HUES6 (cell line): Measurements from ENCODE around the gene ID3.

Source experiments
- H3K27ac ChIP-seq: 2 replicates; pipeline ENCODE4 v1.7.0; 2013; ENCODE audit warnings: low read depth, mild to moderate bottlenecking, low read length, inconsistent platforms
- H3K27me3 ChIP-seq: 2 replicates; pipeline ENCODE4 v1.6.1; 2013; ENCODE audit warnings: low read length; ENCODE audit not compliant: control insufficient read depth, insufficient read depth
- H3K36me3 ChIP-seq: 2 replicates; pipeline ENCODE4 v1.6.1; 2013; ENCODE audit warnings: low read length; ENCODE audit not compliant: control insufficient read depth, insufficient read depth
- H3K4me1 ChIP-seq: 2 replicates; pipeline ENCODE4 v1.6.1; 2013; ENCODE audit warnings: low read length; ENCODE audit not compliant: control insufficient read depth, insufficient read depth
- H3K4me3 ChIP-seq: 2 replicates; pipeline ENCODE4 v1.5.1; 2013; ENCODE audit warnings: low read depth, low read length
- H3K9ac ChIP-seq: one replicate; pipeline ENCODE4 v1.6.1; 2013; ENCODE audit warnings: mild to moderate bottlenecking, low read length
- H3K9me3 ChIP-seq: 2 replicates; pipeline ENCODE4 v1.6.1; 2013; ENCODE audit warnings: low read depth, low read length; ENCODE audit not compliant: control insufficient read depth, insufficient read depth

Gene ID3

DNA sequence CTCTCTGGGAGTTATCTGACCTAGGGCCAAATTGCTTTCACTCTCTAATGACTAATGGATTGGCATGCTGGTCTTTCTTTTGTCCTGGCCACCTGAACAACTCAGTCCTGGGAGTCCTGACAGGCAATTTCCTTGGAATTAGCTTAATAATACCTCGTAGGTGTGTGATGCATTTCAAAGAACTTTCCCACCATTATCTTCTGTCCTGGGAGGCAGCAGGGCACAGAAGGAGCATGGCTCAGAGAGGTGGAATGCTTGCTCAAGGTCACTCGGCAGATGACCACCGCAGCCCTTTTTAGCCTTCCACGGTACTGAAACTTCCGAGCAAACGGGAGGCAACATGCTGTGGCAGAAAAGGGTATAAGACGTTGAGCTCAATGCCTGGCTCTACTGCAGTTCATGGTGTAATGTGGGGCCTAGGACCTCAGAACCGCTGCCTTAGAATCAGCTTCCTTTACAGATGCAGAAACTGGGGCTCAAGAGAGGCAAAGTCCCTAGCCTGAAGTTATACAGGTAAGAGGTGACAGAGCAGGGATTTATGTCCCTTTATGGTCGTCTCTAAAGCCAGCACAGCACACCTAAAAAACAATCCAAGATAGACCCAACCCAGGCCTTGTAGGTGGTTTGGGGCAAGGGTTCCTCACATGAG, 3.2 kb downstream of the ID3 start:
- Histone ChIP-seq H3K27ac (peak overlapping the region; percentile 95; the same call in 1 of the 2 replicates), H3K27me3 (peaks cover 18% of the 10 kb centered on the region; the same call in 1 of the 2 replicates), H3K4me3 (peak overlapping the region; percentile 73), H3K9ac (peak overlapping the region; percentile 94), H3K9me3 (no peaks in the 10 kb centered on the region), H3K36me3 (peaks cover 16% of the 10 kb centered on the region), H3K4me1 (peaks cover 56% of the 10 kb centered on the region)

DNA sequence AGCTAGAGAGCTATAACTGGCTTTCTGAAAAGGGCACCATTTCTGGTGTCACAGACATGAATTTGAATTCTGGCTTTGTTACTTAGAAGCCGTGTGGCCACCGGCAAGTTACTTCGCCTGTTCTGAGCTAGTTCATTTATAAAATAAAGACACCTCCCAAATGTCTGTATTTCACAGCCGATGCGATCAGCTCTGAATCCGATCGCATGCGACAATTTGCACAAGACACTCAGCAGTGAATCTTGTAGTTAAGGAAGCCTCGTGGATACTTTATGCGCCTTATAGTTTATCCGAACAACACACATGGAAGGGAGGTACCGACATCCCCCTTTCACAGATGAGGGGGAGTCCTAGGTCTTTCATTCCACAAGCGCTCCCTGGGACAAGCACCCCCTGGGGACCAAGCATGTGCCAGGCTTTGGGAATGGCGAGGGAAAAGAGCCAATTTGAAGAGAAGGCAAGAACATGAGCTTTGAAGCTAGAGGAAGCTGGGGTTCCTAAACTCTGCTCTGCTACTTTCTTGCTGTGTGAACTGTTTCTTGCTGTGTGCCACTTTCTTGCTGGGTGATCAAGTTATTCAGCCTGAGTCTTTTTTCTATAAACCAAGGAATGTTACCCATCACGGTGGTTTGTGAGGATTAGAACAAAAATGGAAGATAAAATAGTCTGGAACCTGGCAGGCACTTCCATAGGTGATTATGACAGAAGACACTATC, 3.9 kb downstream of the ID3 start:
- Histone ChIP-seq H3K27me3 (peaks cover 18% of the 10 kb centered on the region; the same call in 1 of the 2 replicates), H3K9ac (peak overlapping the region; percentile 94), H3K4me3 (peak overlapping the region; percentile 62), H3K27ac (peak overlapping the region; percentile 89), H3K4me1 (peaks cover 53% of the 10 kb centered on the region), H3K9me3 (no peaks in the 10 kb centered on the region), H3K36me3 (peaks cover 16% of the 10 kb centered on the region)

DNA sequence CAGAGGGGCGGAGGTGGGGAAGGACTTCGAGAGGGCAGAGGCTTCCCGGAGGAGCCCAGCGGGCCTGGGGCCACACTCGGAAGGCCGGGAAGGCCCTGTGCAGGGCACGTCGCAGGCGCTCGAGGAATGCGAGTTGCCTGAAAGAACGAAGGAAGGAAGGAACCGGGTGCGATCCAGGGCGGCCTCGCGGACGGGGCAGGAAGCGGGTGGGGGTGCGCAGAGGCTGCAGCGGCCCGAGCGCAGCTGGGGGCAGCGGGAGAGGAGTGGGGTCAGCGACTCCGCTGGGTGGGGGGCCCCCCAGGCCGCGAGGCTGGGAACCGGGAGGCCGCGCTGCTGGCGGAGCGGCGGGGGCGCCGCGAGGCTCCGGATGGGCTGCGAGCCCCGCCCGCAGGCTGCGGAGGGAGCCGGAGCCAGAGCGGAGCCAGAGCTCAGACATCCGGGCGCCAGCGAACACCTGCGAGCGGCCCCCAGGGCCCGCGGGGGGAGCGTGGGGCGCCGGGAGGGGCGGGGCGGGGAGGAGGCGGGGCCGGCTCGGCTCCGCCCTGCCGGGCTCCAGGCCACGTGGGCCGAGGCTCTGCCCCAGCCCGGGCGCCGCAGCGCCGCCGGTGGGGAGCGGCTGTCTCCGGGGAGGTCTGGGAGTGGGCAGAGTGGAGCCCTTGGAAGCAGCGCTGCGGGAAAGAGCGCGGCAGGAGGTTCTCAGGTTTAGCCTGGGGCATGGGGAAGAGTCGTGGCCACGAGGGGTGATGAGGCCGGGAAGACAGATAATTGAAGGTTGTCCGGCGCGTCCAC, 4.6 kb downstream of the ID3 start:
- H3K4me3 ChIP-seq = peak overlapping the region; percentile 62
- H3K9ac ChIP-seq = peak overlapping the region; percentile 94
- H3K9me3 ChIP-seq = no peaks in the 10 kb centered on the region
- peaks cover 18% of the 10 kb centered on the region; the same call in 1 of the 2 replicates for H3K27me3 ChIP-seq
- peak overlapping the region; percentile 94 for H3K27ac ChIP-seq
- H3K4me1 ChIP-seq = peaks cover 48% of the 10 kb centered on the region
- H3K36me3 ChIP-seq = peaks cover 16% of the 10 kb centered on the region

DNA sequence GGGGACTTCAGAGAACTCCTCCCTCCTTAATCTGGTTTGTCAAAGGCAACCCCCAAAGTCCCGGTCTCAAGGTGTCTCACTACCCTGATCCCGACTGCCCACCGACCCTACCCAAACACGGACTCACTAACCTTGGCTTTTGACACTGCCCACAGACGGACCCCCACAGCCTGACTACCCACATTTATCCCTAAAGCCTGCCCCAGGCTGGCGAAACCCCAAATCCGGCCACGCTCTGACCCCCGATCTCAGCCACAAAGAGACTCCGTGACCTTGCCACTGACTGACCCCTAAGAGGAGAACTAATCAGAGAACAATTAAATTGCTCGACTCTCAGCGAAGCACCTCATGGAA, 5.2 kb downstream of the ID3 start:
- Histone ChIP-seq H3K27me3 (peaks cover 18% of the 10 kb centered on the region; the same call in 1 of the 2 replicates), H3K9me3 (no peaks in the 10 kb centered on the region), H3K9ac (peak overlapping the region; percentile 92), H3K4me3 (peak overlapping the region; percentile 49), H3K36me3 (peaks cover 16% of the 10 kb centered on the region), H3K27ac (peak overlapping the region; percentile 94), H3K4me1 (peaks cover 48% of the 10 kb centered on the region)

DNA sequence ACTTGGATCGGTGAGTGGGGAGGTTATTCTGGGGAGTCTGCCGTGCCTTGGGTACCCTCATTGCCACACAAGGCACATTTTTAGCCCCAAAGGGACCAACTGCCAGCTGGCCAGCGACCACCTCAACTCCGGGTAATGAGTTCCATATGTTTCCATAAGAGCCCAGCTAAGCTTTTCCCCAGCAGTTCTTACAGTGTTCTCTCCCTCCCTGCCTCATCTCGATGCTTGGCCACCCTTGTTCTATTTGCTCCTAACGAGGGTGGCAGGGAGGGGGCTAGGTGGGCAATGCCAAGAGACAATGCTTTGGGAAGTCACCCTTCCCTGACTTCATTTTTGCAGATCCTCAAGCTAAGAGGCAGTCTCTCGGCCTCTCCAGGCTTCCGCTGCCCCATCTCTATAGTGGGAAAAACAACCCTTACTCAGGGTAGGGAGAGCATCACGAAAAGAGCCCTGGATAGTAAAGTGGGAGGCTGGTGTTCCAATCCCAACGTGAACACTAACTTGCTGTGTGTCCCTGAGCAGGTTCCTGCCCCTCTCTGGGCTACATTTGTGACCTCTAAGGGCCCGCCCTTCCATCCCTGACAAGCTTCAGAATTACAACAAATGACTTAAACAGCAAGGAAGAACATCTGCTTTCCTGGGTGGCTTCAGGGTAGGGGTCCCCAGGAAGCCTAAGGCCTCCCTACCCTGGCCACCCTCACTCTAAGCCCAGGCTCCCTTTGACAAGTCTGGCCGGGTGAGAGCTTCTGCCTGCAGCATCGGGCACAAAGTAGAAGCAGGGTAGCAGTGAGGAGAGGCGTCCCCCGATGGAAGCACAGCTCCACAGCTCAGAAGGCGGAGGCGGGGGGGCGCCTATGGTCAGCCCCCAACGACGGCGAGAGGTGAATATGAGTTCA, 5.8 kb downstream of the ID3 start:
- peak overlapping the region; percentile 49 for H3K4me3 ChIP-seq
- H3K27me3 ChIP-seq = peaks cover 18% of the 10 kb centered on the region; the same call in 1 of the 2 replicates
- peaks cover 53% of the 10 kb centered on the region for H3K4me1 ChIP-seq
- peaks cover 12% of the 10 kb centered on the region for H3K36me3 ChIP-seq
- H3K9ac ChIP-seq = peak overlapping the region; percentile 92
- no peaks in the 10 kb centered on the region for H3K9me3 ChIP-seq
- H3K27ac ChIP-seq = peak overlapping the region; percentile 94; the same call in 1 of the 2 replicates

DNA sequence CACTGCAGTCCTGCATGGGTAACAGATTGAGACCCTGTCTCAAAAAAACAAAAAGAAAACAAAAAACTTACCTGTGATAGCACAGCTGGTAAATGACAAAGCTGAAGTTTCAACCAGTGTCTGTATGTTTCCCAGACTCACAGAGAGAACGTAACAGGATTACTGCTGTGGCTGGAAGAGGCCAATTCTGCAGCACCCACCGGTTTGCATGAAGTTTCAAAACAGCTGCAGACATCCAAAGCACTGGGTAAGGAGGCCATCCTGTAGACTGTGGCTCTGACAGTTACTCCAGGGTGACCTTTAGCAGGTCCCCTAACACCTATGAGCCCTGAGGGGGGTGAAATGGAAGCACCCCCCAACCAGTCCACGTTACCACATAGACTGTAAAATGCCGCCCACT, 7.5 kb downstream of the ID3 start:
- Histone ChIP-seq H3K4me1 (peaks cover 46% of the 10 kb centered on the region), H3K9ac (no peak overlapping the region), H3K27me3 (peaks cover 7% of the 10 kb centered on the region; the same call in 1 of the 2 replicates), H3K4me3 (no peak overlapping the region), H3K9me3 (no peaks in the 10 kb centered on the region), H3K27ac (no peak overlapping the region), H3K36me3 (no peaks in the 10 kb centered on the region; the same call in 1 of the 2 replicates)

DNA sequence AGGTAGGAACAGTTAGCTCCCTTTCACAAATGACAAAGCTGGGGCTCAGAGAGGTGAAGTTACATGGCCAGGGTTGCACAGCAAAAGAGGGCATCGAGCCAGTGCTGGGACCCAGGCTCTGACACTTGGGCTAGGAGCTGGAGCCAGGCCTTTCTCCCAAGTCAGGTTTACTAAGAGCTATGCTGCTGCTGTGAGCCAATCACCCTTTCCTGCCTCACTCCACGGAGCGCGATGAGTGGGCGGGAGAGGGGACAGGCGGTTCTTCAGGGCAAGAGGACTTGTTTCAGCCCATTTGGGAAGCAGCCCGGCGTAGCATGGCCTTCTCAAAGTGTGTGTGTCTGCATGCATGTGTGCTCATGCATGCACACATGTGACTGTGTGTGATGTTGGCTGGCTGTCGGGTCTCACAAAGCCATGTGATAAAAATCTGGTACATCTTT, 10.6 kb downstream of the ID3 start:
- Histone ChIP-seq H3K4me3 (no peak overlapping the region), H3K27me3 (peaks cover 5% of the 10 kb centered on the region; the same call in 1 of the 2 replicates), H3K9me3 (no peaks in the 10 kb centered on the region), H3K36me3 (no peaks in the 10 kb centered on the region), H3K27ac (no peak overlapping the region), H3K9ac (no peak overlapping the region), H3K4me1 (peaks cover 32% of the 10 kb centered on the region)

DNA sequence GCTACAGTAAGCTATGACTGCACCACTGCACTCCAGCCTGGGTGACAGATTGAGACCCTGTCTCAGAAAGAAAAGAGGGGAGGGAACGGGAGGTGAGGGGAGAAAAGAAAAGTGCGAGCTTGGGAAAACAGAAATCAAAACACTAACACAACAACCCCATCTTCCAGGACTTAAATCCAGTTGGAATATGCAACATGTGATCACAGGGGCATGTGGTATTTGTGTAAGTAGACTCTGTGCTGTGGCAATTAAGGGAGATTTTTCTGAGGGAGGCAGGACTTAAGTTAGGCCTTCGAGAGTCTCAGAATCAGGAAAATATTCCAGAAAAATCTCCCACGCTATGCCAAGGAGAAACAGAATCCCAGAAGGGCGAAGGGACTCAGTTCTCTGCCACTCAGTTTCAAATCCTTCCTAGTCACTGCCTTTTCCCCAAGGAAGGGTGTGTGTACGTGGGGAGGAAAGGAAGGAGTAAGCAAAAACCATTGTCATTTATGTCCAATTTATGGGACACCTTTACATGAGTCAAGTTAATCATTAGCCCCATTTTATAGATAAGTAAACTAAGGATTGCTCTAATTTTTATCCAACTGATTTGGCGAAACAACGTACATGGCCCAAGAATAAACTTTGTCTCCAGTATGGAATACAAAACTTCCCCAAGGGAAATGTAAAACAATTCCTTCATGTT, 12.3 kb downstream of the ID3 start:
- Histone ChIP-seq H3K9me3 (no peaks in the 10 kb centered on the region), H3K4me3 (no peak overlapping the region), H3K27ac (no peak overlapping the region), H3K4me1 (peaks cover 23% of the 10 kb centered on the region), H3K27me3 (no peaks in the 10 kb centered on the region), H3K36me3 (no peaks in the 10 kb centered on the region), H3K9ac (no peak overlapping the region)

DNA sequence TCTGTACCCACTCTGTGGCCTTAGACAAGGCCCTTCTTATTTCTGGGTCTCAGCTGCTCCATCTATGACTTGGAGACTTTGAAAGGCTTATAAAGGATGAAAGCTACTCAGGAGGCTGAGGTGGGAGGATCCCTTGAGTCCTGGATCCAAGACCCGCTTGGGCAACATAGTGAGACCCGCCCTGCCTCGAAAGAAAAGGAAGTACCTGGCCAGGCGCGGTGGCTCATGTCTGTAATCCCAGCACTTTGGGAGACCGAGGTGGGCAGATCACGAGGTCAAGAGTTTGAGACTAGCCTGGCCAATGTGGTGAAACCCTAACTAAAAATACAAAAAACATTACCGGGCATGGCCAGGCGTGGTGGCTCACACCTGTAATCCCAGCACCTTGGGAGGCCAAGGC, 13.4 kb downstream of the ID3 start:
- Histone ChIP-seq H3K27me3 (no peaks in the 10 kb centered on the region), H3K4me3 (no peak overlapping the region), H3K9ac (no peak overlapping the region), H3K4me1 (peaks cover 18% of the 10 kb centered on the region), H3K27ac (no peak overlapping the region), H3K9me3 (no peaks in the 10 kb centered on the region), H3K36me3 (no peaks in the 10 kb centered on the region)
